ENCODE data around the gene MR1.

The MR1 gene

DNA sequence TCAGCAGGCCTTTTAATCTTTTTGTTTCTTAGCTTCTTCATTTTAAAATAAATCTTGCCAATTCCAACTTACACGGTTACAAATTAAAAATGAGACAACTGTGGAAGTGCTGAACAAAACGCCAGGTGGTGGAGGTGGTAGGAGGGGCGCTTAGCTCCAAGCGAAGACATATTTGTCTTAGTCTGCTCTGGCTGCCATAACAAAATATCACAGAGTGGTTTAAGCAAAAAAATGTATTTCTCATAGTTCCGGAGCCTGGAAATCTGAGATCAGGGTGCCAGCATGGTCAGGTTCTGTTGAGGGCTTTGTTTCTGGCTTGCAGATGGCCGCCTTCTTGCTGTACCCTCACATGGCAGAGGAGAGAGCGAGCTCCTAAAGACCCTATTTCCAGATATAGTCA, 69.6 kb downstream of the MR1 start:
- H3K4me2 ChIP-seq = no peak overlapping the region
- H3K27me3 ChIP-seq (ENCODE audit: insufficient read depth, low read depth) = peaks cover 28% of the 10 kb centered on the region

DNA sequence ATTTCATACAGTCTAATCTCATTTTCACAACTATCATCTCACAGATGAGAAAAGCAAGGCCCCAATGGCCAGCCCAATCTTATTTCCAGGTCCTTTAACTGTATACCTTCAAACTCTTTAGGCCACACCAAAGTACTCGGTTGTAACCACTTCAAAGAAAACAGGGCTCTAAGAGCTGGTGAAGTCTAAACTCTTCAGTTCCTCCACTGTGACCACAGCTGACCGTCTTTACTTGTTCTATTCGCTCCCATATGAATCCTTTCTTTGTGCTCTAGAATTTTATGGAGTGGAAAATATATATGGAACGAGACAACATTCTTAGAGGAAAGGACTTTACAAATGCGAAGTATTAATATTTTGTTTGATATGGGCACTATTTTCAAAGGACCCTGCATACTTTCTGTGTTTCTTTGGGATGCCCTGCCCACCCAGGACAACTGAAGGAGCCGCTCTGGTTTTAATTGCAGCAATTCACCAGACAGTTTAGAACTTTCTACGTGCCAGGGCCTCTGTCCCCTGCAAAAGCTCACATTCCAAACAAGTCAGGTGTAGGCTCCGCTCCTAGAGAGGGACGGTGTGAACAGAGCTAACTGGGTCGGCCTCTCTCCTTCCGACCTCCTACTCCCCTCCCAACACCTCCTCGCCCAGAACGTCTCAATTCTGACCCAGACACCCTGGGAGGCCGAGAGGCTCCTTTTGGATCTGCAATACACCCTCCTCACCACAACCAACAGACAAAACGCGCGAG, 70.4 kb downstream of the MR1 start:
- Histone ChIP-seq H3K9ac (peak overlapping the region; percentile 91), H3K27me3 (ENCODE audit: insufficient read depth, low read depth) (peaks cover 28% of the 10 kb centered on the region), H3K4me2 (peak overlapping the region; percentile 96), H3K27ac (peak overlapping the region; percentile 51), H2AFZ (ENCODE audit: low read depth) (peak overlapping the region; percentile 91), H3K36me3 (ENCODE audit: insufficient read depth) (no peaks in the 10 kb centered on the region), H3K4me3 (IDR thresholded peaks at IDR 0.05; ENCODE audit: insufficient read depth, low read depth, low read length) (peak overlapping the region; percentile 54), H3K79me2 (ENCODE audit: insufficient read depth, low read depth) (no peaks in the 10 kb centered on the region), H4K20me1 (ENCODE audit: insufficient read depth) (no peaks in the 10 kb centered on the region), H3K4me1 (ENCODE audit: low read depth, poor library complexity, severe bottlenecking) (peaks cover 20% of the 10 kb centered on the region)
- TF ChIP-seq, protein P1, sequence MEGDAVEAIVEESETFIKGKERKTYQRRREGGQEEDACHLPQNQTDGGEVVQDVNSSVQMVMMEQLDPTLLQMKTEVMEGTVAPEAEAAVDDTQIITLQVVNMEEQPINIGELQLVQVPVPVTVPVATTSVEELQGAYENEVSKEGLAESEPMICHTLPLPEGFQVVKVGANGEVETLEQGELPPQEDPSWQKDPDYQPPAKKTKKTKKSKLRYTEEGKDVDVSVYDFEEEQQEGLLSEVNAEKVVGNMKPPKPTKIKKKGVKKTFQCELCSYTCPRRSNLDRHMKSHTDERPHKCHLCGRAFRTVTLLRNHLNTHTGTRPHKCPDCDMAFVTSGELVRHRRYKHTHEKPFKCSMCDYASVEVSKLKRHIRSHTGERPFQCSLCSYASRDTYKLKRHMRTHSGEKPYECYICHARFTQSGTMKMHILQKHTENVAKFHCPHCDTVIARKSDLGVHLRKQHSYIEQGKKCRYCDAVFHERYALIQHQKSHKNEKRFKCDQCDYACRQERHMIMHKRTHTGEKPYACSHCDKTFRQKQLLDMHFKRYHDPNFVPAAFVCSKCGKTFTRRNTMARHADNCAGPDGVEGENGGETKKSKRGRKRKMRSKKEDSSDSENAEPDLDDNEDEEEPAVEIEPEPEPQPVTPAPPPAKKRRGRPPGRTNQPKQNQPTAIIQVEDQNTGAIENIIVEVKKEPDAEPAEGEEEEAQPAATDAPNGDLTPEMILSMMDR (conservative IDR thresholded peaks at IDR 0.05; ENCODE audit: low read depth, low read length) = no peak; the same call in 1 of the 2 replicates

More for the DNA sequence above, 69.6 kb downstream of the MR1 start:
- H3K79me2 ChIP-seq (ENCODE audit: insufficient read depth, low read depth) = no peaks in the 10 kb centered on the region
- no peaks in the 10 kb centered on the region for H3K36me3 ChIP-seq (ENCODE audit: insufficient read depth)
- H3K27ac ChIP-seq = no peak overlapping the region
- no peaks in the 10 kb centered on the region for H4K20me1 ChIP-seq (ENCODE audit: insufficient read depth)
- no peak overlapping the region for H3K4me3 ChIP-seq (IDR thresholded peaks at IDR 0.05; ENCODE audit: insufficient read depth, low read depth, low read length)
- TF ChIP-seq, protein P1 (conservative IDR thresholded peaks at IDR 0.05; ENCODE audit: low read depth, low read length) = no peak
- H2AFZ ChIP-seq (ENCODE audit: low read depth) = no peak overlapping the region
- H3K4me1 ChIP-seq (ENCODE audit: low read depth, poor library complexity, severe bottlenecking) = peaks cover 20% of the 10 kb centered on the region
- no peak overlapping the region for H3K9ac ChIP-seq

DNA sequence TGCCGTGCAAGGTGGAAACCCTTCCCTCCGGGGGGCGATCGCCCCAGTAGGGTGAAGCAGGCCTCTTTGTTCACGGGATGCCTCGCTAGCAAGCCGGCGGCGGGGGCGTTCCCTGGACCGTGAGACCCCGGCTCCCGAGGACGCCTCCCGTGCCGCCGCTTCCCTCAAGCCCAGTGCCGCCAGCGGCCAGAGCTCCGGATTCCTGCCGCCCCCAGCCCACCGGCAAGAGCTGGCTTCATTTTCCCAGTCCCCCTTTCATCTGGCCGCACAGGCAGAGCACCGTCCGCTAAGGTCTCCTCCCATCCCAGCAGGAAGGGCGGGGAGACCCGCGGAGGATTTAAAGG, 71.0 kb downstream of the MR1 start:
- peak overlapping the region; percentile 54 for H3K4me3 ChIP-seq (IDR thresholded peaks at IDR 0.05; ENCODE audit: insufficient read depth, low read depth, low read length)
- H3K36me3 ChIP-seq (ENCODE audit: insufficient read depth) = no peaks in the 10 kb centered on the region
- H3K4me1 ChIP-seq (ENCODE audit: low read depth, poor library complexity, severe bottlenecking) = peaks cover 20% of the 10 kb centered on the region
- H4K20me1 ChIP-seq (ENCODE audit: insufficient read depth) = no peaks in the 10 kb centered on the region
- peak overlapping the region; percentile 91 for H2AFZ ChIP-seq (ENCODE audit: low read depth)
- no peaks in the 10 kb centered on the region for H3K79me2 ChIP-seq (ENCODE audit: insufficient read depth, low read depth)
- H3K4me2 ChIP-seq = peak overlapping the region; percentile 96
- H3K27ac ChIP-seq = peak overlapping the region; percentile 51
- H3K27me3 ChIP-seq (ENCODE audit: insufficient read depth, low read depth) = peaks cover 28% of the 10 kb centered on the region
- H3K9ac ChIP-seq = peak overlapping the region; percentile 91
- TF ChIP-seq, protein P1 (conservative IDR thresholded peaks at IDR 0.05; ENCODE audit: low read depth, low read length) = no peak; the same call in 1 of the 2 replicates

DNA sequence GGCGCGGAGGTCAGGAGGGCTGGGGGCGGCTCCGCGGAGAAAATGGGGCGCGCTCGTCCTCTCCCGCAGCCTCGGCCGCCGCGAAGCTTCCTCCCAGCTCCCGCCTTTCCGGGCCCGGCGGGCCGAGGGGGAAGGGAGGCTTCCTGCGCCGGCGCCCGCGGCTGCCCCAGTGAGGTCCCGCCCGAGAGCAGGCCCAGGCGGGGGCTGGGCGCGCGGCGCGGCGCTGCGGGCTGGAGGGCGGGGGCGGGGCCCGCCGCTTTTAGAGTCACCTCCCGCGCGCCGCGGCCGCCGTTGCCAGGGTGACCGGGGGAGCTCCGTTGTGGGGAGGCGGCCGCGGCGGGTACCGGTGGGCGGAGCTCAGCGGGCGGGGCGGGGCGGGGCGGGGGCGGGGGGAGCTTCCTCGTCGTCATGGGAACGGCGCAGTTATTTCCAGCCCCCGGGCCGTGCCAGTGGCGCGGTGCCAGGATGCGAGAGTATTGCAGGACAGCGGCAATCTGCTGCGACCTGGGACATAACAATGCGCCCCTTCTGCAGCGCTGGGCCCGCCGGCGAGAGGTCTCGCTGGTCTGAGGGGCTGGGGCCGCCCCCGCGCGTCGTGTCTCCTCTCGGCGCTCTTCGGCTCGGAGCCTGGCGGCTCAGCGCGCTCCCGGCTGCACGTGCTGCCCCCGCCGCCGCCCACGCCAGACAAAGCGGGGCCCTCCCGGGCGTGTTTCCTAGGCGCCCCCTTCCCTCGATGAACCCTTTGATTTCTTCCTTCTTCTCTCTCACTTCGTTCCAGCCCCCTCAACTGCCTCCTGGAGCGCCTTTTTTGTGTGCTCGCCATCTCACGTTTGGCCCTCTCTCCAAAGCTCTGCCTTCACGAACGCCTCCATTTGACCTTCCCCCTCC, 71.6 kb downstream of the MR1 start:
- peak overlapping the region; percentile 54 for H3K4me3 ChIP-seq (IDR thresholded peaks at IDR 0.05; ENCODE audit: insufficient read depth, low read depth, low read length)
- no peaks in the 10 kb centered on the region for H3K36me3 ChIP-seq (ENCODE audit: insufficient read depth)
- H3K79me2 ChIP-seq (ENCODE audit: insufficient read depth, low read depth) = no peaks in the 10 kb centered on the region
- no peaks in the 10 kb centered on the region for H4K20me1 ChIP-seq (ENCODE audit: insufficient read depth)
- peaks cover 28% of the 10 kb centered on the region for H3K27me3 ChIP-seq (ENCODE audit: insufficient read depth, low read depth)
- peak overlapping the region; percentile 96 for H3K4me2 ChIP-seq
- H3K9ac ChIP-seq = peak overlapping the region; percentile 91
- peak overlapping the region; percentile 51 for H3K27ac ChIP-seq
- TF ChIP-seq, protein P1 (conservative IDR thresholded peaks at IDR 0.05; ENCODE audit: low read depth, low read length) = no peak
- H3K4me1 ChIP-seq (ENCODE audit: low read depth, poor library complexity, severe bottlenecking) = peaks cover 20% of the 10 kb centered on the region
- H2AFZ ChIP-seq (ENCODE audit: low read depth) = peak overlapping the region; percentile 91
